Activated CD4-positive, alpha-beta T cell treated with anti-CD3 and anti-CD28 coated beads for 24 hours (primary cell): ENCODE measurements around the gene CYP4A11.
"Not testable (repeated sequence)": the region's sequence is repeated elsewhere in the genome, so short reads cannot be mapped to it uniquely, and the experiment has no call there.

ENCODE experiments used
- DNase-seq, 2 donors: peaks; one replicate each; pipeline ENCODE4 v3.0.0-alpha.2; 2020; ENCODE audit warnings: low read depth in 2 of 2

The CYP4A11 gene, protein sequence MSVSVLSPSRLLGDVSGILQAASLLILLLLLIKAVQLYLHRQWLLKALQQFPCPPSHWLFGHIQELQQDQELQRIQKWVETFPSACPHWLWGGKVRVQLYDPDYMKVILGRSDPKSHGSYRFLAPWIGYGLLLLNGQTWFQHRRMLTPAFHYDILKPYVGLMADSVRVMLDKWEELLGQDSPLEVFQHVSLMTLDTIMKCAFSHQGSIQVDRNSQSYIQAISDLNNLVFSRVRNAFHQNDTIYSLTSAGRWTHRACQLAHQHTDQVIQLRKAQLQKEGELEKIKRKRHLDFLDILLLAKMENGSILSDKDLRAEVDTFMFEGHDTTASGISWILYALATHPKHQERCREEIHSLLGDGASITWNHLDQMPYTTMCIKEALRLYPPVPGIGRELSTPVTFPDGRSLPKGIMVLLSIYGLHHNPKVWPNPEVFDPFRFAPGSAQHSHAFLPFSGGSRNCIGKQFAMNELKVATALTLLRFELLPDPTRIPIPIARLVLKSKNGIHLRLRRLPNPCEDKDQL

DNA sequence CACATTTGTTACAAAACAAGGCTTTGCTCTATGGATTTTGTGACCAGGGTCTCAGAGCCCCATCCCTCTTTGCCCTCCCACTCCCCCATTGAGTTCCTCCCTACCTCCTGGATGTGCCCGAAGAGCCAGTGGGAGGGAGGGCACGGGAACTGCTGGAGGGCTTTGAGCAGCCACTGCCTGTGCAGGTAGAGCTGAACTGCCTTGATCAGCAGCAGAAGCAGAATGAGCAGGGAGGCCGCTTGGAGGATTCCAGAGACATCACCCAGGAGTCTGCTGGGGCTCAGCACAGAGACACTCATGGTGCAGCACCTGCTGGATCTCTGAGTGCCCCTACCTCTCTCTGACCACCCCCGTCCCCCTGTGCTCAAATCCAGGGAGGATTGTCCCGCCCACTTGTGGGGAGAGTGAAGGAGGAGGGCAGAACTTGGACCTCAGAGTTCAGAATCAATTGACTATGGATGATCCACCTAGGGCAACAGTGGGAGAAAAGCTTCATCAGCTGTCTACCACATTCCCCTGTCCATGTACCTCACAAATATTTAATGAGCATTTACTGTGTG is at the start of gene CYP4A11:
Gene CYP4A11, minus strand, starts transcription at position 342 of the 560 bp plus-strand sequence. Its CDS starts 43 bp downstream, at position 299.
- DNase-seq: no peak

DNA sequence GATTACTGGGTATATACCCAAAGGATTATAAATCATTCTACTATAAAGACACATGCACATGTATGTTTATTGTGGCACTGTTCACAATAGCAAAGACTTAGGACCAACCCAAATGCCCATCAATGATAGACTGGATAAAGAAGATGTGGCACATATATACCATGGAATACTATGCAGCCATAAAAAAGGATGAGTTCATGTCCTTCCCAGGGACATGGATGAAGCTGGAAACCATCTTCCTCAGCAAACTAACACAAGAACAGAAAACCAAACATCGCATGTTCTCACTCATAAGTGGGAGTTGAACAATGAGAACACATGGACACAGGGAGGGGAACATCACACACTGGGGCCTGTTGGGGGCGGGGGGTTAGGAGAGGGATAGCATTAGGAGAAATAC is 49.3 kb upstream of the CYP4A11 start:
- not testable (repeated sequence) for DNase-seq

GRCh38 chr1:46983830-46984586 is 42.7 kb upstream of the CYP4A11 start:
- no peak for DNase-seq

GRCh38 chr1:46983166-46983829 is 42.0 kb upstream of the CYP4A11 start:
- DNase-seq: no peak

- no peak for DNase-seq
These were observed 27.8 kb upstream of the CYP4A11 start for GRCh38 chr1:46969014-46969619.

DNA sequence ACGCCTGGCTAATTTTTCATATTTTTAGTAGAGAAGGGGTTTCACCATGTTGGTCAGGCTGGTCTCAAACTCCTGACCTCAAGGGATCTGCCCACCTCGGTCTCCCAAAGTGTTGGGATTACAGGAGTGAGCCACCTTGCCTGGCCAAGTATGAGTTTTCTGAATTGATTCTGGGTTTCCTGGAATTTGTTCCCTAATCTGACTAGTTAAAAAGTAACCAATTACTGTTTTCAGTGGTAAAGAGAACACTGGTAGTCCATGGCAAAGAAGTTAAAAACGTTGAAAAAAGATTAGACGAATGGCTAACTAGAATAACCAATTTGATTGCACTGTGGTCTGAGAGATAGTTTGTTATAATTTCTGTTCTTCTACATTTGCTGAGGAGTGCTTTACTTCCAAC is 21.0 kb upstream of the CYP4A11 start:
- DNase-seq: not testable (repeated sequence)

- DNase-seq: no peak
These were observed 19.9 kb upstream of the CYP4A11 start for GRCh38 chr1:46961066-46961758.

DNA sequence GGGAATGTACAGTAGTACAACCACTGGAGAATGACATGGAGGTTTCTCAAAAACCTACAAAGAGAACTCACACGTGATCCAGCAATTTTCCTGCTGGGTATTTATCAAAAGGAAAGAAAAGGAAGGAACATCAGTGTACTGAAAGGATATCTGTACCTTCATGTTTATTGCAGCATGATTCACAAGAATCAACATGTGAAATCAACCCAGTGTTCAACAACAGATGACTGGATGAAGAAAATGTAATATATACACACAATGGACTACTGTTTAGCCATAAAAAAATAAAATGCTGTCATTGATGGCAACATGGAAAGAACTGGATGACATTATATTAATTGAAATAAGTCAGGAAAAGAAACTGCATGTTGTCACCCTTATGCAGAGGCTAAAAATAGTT is 19.0 kb upstream of the CYP4A11 start:
- DNase-seq: no peak

GRCh38 chr1:46955116-46955515 is 13.8 kb upstream of the CYP4A11 start:
- DNase-seq: not testable (repeated sequence)

DNA sequence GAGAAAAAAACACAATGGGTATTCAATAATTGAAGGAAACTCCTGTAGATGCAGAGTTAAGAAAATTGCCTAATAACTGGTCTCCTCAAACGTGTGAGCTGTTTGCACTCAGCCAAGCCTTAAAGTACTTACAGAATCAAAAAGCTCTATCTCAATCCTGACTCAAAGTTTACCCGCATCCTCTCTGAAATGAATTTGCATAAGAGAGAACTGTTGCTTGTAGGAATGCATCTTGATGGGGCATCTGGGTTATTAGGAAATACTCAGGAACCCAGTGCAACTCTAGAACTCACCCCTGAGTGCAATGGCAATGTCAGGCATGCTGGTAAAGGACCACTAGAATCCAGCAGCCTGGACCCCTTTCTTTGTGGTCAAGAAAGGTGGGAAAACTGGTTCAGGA is 12.6 kb upstream of the CYP4A11 start:
- DNase-seq: not testable (repeated sequence)

- not testable (repeated sequence) for DNase-seq
These were observed 8.1 kb upstream of the CYP4A11 start for GRCh38 chr1:46949417-46949666.

DNA sequence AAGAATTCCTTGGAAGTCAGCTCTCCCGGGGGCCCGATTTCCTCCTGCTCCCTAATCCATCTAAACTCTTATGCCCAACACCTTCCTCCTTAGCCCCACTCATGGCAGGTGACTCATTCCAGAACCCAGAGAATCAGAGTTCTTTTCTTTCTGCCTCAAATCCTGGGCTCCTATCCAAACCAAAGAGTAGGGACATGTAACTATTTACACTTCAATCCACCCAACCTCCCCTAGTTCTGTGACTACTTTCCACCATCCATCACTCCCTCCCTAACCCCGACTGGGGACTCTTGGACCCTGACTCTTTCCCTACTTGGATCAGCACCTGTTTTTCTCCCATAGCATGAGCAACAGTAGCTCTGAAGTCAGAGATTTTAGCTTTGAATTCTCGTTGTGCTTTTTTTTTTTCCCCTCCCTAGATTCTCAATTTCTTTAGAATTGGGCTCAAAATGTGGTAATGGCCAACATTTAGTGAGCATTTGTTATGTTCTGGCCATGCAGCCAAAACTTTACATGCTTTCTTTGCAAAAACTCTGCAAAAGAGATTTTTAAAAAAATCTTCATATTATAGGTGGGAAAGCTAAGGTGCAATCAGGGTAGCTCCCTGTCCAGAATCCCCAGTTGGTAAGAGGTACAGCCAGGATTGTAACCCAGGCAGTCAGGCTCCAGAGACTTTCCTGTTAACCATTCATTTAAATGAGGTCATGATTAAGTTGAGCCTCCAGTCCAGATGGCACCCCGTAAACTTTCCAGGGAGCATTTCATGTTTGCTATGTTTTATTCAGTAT is 7.5 kb upstream of the CYP4A11 start:
- DNase-seq: no peak

DNA sequence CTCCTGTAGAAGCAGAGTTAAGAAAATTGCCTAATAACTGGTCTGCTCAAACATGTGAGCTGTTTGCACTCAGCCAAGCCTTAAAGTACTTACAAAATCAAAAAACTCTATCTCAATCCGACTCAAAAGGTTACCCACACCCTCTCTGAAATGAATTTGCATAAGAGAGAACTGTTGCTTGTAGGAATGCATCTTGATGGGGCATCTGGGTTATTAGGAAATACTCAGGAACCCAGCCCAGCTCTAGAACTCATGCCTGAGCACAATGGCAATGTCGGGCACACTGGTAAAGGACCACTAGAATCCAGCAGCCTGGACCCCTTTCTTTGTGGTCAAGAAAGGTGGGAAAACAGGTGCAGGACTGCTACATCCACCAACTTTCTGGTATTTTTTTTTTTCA is 6.4 kb upstream of the CYP4A11 start:
- not testable (repeated sequence) for DNase-seq

DNA sequence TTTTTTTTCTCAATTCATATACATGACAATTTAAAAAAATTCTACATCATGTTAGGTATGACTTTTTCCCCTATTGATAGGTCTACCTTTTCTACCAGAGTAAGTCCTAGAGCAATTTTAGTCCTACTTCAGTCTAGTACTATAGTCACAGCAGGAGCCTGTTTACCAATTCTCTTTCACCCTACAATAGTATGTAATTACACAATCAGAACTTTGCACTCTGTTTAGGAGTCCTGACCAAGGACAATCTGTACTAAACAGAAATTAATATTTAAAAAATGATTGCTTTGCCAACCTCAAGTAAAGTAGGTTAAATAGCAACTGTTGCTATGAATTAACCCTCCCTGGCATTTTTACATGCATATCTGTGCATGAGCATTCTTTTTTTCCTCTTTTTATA is 810 bp upstream of the CYP4A11 start:
- DNase-seq: no peak

DNA sequence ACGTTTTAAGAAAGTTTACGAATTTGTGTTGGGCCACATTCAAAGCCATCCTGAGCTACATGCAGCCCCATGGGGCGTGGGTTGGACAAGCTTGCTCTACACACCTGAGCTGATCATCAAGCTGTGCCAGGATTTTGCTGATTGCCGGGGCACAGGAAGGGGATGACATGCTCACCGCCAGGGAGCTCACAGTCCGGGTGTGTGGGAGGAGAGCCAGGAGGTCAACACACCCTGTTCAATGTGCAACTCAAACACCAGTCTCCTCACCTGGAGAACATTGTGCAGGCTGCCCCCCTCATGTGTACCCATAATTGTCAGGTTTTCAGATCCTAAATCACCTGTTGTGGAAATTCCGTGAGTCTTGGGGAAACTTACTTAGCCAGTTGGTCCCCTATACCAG is 969 bp downstream of the CYP4A11 start:
- DNase-seq: no peak

DNA sequence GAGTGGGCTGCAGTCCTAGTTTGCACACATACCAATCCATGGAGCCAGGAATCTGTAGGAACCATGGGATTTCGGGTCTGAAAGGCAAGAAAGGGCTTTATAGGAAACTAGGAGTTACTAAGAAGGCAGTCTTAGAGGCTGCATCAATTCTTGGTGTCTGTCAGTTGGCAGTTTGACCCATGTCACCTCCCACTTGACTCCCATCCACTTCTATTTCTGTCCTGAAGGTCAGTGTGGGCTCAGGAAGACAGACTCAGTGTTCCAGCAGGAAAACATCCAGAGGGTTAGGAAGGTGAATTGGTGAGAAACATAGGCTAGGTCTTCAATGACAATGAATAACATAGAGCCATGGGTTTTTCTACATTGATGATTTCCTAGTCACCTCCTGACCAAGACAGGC is 4.0 kb downstream of the CYP4A11 start:
- no peak for DNase-seq

DNA sequence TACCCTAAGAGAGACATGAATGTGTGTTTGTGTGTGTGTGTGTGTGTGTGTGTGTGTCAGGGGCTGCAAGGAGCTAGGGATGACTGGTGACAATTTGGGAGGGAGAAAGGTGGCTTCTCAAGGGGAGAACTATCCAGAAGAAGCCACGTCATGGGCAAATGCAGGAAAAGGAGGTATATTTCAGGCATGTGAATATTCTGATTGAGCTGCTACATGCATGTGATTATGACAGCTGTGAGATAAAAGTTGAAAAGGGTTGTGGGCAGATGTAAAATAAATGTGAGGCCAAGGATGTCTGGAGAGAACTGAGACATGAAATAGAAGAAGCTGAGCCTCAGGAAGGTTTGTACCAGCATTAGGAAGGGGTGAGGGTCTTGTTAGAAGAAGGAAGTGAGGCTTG is 4.5 kb downstream of the CYP4A11 start:
- no peak for DNase-seq

GRCh38 chr1:46934852-46935251 is 6.4 kb downstream of the CYP4A11 start:
- not testable (repeated sequence) for DNase-seq

DNA sequence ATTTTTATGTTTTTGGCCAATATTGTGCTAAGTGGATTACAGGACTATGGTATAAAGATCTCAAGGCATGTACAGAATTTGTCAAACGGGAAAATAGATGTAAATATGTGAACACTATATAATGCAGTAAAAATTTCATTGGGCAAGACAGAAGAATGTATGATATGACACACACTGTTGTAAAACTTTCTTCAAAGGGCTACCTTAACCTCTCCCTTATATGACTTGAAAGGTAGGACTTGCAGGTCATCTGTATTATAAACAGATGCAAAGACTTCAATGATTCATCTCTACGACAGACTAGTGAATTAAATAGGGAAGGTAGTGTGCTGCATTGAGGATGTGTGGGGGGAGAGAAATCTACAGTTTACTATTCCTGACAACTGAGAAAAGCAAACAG is 9.3 kb downstream of the CYP4A11 start:
- not testable (repeated sequence) for DNase-seq

- DNase-seq: no peak
These were observed 10.1 kb downstream of the CYP4A11 start for GRCh38 chr1:46931151-46931550.
